GM18517 (cell line): ENCODE results near the gene IRF4.
"Not testable (repeated sequence)": the region's sequence is repeated elsewhere in the genome, so short reads cannot be mapped to it uniquely, and the experiment has no call there.

Experiments
- ATAC-seq: cut with Tn5 transposase; IDR thresholded peaks from one replicate; pipeline ENCODE4 v1.9.1; 2021; ENCODE audit warnings: mild to moderate bottlenecking, moderate library complexity; ENCODE audit not compliant: unreplicated experiment

Gene IRF4

DNA sequence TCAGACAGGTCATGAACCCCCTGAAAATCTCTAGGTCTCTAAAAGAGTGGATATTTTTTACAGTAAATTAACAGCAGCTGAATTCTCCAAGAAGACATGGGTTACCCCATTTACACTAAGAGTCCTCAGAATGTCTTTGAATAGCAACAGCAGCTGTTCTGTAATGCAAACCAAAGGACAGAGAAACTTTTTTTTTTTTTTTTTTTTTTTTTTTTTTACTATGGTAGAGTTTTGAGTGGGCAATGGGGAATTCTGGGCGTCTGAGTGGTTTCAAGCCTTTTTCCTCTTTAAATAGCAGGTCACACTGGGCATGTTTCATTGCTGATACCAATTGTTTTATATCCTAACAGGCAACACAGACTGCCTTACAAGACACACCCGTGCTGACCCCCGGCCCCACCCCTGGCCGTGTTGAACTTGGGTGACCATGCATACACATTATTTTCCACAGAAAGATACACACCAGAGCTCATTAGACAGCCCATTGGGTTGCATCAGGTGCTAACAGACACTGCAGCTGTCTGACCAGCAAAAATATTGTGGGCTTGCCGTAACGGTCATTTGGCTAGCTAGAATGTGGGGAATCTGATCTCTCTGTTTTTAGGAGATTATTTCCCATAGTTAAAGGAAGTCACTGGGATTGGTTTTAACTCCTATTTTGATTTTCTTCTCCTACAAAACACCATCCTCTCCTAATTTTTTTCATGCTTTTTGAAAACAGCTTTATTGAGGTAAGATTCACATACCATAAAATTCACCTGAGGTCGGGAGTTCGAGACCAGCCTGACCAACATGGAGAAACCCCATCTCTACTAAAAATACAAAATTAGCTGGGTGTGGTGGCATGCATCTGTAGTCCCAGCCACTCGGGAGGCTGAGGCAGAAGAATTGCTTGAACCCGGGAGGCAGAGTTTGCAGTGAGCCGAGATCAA lies 26.7 kb upstream of the IRF4 start:
- ATAC-seq = peak; percentile 52

DNA sequence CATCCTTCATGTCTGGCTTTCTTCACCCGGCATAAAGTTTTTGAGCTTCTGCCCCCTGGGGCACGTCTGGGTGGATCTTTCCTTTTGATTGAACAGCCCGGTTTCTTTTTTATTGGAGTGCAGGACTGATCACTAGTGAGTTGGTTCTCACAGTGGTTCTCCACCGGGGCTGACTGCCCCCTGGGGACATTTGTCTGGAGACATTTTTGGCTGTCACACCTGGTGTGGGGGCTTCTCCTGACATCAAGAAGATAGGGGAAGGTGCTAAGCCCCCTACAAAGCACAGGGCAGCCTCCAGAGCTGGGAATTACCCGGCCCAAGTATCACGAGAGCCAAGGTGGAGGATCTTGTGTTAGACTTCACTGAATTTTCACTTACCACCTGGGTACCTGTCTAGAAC lies 25.7 kb upstream of the IRF4 start:
- no peak for ATAC-seq

DNA sequence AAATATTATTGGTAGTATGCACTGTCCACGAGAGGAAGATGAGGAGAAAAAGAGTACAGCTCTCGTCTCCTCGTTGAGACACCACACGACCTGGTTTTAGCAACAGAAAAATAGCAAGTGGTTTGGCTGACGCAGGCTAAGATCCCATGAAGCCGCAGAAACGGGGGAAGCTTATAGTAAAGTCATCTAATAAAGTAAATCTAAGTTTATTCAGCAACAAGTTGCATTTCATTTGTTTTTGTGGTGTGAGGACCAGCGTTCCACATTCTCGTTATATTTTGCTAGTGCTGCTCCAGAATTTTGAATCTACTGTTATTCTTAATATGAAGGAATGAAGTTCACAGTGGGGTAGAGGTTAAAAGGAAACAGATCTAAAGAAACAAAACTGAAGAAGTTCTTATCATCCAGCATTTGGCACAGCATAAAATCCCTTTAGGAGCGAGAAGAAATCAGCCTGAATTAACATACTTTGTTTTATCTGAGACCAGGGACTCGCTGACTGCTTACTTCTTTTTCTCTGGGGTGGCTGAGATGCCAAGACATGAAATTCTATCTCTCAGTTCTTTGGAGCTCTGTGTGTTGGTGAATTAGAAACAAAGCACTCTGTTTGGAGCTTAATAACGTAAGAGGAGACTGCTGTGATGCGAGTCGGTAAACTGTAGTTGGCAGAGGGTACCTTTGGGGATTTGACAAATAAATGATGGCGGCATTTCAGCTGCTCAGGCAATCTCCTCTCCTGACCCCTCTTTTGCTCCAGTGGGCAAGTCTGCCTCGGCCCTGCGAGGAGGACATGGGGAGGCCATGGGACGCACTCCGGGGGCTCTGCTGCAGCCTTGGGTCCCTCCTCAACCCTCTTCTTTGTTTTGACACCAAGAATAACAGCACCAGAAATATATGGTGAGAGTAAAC lies 24.9 kb upstream of the IRF4 start:
- ATAC-seq = no peak

DNA sequence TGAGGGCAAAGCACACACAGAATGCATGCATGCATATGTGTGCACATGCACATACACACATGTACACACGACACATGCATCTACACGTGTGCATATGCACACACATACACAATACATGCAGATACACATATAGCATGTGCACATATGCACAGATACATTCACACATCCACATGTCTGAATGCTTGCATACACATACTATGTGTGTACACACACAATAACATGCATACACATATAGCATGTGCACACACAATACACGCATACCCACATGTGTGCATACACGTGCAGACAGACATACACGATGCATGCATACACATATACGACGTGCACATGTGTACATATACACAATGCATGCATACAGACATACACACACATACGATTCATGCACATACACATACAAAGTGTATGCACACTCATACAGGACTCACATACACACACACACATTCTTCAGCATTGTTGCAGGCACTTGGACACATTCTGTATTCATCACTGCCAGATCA lies 24.2 kb upstream of the IRF4 start:
- ATAC-seq = no peak

DNA sequence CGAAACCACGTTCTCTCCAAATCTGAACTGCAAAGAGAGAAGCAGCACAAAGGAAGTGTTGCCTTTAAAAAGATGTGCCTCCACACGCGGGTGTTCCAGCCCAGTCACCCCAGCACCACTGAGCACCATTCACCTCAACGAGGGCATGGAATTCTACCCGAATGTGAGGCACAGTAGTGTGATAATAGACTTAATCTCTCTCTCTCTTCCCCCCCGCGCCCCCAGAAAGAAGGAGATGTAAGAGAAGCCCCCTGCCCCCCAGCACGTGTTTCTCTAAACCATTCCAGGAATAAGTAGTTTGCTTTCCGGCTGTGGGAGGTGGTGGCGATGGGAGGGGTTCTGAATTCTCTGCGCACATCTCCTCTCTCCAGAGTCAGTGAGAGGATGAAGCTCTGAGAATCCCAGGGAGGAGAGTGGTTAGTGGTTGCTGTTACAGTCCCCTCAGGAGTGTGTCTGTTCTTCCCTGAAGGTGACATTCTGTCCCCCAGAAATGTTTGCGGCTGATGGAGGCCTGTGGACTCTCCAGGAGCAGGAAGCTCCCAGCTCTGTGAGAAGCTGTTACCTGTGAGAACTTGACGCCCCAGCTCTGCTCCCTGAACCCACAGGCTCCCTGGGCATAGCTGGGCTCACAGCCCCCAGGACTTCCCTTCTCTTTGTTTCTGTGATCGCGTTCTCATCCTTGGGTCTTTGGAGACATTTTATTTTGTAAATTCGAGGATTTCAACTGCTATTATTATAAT lies 23.5 kb upstream of the IRF4 start:
- ATAC-seq = no peak

DNA sequence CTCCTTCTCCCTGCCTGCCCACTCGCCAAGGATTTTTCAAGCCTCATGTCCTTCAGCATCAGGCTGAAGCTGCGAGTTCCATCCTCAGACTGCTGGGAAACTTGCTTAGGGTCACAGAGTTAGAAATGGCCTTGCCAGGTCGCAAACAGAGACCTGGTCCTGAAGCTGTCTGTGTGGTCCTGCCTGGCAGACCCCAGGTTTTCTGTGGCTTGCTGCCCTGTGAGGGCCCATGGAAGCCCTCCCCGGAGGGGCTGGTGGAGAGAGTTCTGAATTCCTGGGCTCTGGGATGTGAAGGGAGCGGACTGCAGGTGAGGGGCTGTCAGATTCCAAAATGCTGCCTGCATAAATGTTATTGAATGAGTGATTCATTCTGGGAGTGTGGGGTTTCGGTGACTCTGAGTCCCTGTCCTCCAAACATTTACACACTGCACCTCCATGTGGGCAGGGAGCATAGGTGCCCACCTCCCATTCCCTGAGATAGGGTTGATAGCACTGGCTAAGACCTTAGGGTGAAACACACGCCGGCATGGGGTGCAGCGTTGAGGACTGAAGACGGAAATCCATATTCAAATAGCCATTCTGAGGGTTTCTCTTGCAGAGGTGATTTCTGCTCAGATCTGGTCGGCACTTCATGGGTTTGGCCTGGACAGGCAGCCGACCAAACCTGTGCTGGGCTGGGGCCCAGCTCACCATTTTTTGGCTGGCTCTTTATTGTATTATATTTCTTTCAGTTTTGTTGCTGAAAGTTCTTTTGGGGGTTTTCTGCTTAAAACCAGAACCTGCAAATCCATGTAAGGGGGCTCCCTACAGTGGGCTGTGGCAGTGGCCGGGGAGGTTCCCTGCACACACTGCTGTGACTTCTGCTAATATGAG lies 21.8 kb upstream of the IRF4 start:
- ATAC-seq = no peak

DNA sequence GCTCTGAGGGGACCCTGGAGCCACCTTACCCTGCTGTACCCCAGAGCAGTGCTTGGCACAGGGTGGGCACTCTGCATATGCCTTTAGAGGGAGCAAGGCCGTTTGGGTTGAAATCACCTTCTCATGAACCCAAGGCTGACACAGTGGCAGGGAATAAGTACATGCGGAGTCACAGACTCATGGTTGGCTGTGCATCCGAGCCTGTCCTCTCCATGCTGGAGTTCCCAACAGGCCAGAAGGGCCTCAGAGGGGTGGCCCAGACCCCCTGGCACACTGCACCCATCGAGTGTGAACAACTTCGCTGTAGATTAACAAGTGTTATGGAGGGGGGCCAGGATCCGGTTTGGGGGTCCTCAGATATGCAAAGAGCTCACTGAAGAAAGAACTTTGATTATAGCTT lies 21.0 kb upstream of the IRF4 start:
- ATAC-seq = no peak

DNA sequence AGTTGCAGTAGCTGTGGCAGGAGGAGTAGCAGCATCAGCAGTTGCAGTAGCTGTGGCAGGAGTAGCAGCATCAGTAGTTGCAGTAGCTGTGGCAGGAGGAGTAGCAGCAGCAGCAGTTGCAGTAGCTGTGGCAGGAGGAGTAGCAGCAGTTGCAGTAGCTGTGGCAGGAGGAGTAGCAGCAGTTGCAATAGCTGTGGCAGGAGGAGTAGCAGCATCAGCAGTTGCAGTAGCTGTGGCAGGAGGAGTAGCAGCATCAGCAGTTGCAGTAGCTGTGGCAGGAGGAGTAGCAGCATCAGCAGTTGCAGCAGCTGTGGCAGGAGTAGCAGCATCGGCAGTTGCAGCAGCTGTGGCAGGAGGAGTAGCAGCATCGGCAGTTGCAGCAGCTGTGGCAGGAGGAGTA lies 19.7 kb upstream of the IRF4 start:
- not testable (repeated sequence) for ATAC-seq

DNA sequence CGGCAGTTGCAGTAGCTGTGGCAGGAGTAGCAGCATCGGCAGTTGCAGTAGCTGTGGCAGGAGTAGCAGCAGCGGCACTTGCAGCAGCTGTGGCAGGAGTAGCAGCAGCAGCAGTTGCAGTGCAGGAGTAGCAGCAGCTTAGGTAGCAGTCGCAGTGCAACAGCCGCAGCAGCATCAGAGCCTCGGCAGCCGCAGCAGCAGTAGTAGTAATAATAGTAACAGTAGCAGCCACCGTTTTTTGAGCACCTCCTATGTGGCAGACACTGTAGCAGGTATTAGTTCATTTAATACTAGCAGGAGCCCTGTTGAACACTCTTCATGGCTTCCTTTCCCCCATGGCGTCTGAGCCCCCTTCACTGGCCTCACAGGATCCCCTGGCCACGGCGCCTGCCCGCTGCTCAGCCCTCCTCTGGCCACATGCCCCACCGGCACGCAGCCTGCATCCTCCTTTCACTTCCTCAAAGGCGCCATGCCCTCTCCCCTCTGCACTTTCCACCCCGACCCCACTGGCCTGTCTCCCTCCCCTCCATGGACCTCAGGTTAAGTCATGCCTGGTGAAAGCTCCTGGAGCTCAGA lies 19.1 kb upstream of the IRF4 start:
- no peak for ATAC-seq

DNA sequence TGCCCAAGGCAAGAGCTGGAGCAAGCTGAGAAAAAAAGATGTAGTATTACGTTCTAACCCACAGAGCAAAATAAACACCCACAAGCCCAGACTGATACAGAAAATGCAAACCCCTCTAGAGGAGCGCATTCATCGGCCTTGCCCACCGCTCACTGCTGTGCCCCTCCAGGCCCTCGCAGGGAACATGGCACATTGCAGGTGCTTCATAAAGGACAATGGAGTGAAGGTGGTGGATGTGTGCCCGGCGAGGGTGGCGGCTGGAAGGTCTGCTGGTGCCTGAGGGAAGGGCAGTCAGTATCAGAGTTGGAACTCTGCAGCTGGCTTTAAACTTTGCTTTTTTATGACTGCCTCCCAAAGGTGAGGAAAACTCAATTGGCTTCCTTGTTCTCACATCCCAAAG lies 18.5 kb upstream of the IRF4 start:
- ATAC-seq = no peak

DNA sequence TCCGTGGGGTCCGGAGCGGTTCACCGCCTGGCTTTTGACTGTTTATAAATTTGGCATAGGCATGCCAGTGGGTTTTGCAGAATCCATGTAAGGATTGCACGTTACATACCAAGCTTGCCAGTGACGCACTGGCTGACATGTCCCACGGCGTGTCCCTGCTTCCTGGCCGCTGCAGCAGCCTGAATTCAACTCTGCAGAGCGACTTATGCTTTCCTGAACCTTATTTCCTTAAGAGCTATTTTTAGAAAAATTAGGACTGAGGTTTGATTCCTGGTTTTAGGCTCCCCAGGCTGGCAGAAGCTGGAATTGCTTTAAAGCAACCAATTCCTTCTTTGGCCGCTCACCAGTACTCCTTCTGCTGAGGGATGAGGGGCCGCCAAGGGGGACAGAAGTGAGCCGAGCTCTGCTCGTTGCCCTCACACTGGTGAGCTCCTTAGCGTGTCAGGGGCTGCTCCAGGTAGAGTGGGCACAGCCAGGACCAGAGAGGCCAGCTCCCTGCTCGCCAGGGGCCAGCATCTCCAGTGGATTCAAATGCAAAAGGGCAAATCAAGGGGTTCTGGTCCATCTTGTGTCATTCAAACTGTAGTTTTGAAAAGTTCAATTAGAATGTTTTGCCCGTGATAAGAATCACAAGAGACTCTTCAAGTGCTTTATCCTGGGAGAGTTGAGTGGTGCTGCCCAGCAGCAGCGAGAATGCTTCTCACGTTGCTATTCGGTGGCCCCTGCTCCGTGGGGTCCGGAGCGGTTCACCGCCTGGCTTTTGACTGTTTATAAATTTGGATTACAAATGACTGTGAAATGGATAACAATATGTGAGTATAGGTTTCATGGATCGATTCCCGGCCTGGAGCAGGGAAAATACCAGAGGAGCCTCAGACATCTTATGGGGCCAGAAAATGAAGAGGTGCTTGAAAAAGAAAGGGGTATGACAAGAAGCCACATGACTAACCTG lies 17.5 kb upstream of the IRF4 start:
- ATAC-seq = no peak

DNA sequence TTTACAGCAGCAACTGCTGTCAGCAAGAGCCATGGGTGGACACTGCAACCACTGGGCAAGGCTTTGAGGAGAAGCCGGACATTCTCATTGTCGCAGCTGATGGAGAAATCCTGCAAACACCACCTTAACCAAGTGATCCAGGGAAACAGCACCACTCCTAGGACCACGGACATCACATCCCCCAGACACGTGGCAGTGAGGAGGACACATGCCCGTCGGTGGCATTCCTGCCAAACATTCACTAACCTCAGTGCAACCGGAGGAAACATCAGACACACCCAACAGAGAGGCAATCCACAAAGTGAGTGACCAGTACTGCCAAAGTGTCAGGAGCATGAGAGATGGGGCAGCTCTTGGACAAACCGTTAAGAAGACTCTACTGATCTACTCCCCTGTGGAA lies 16.6 kb upstream of the IRF4 start:
- no peak for ATAC-seq

DNA sequence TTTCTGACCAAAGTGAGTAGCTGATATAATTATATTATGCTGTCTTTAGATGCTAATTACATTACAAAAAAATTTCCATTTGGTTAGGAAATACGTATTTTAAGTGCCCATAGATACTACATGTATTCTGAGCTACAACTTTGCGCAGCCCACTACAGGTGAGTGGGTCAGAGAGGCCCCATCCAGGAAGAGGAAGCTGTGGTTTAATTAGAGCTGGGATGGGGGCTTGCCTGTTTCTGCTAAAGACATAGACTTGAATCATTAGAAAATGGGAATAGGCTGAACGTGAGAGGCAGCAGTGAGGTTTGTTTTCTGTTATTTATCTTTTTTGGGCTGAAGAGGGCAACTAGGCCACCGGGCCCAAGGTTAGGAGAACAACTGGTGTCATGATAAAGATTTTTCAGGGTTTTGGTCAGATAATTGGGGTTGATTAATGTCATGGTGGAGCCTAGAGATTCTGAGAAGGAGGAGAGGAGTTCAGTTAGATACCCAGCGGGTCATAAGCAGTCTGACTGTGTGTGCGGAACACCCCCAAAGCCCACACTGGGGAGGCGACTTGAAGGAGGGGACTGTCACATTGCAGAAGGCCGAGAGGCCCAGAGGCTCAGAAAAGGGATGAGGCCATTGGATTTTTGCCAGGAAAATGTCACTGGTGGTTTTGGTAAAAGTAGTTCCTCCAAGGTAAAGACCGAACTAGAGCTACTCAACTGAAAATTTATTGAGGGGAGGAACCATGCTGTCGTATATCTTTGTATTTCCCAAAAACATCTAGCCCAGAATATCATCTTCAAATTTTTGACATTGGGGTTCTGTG lies 14.5 kb upstream of the IRF4 start:
- ATAC-seq = no peak

DNA sequence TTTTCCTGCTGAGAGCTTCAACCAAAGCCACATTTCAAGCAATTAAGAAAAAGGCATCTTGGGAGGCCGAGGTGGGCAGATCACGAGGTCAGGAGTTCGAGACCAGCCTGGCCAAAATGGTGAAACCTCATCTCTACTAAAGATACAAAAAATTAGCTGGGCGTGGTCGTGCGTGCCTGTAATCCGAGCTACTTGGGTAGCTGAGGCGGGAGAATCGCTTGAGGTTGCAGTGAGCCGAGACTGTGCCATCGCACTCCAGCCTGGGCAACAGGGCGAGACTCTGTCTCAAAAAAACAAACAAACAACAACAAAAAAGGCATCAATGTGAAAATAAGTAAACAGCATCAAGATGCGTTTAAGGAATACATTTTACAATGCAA lies 13.9 kb upstream of the IRF4 start:
- ATAC-seq = not testable (repeated sequence)

DNA sequence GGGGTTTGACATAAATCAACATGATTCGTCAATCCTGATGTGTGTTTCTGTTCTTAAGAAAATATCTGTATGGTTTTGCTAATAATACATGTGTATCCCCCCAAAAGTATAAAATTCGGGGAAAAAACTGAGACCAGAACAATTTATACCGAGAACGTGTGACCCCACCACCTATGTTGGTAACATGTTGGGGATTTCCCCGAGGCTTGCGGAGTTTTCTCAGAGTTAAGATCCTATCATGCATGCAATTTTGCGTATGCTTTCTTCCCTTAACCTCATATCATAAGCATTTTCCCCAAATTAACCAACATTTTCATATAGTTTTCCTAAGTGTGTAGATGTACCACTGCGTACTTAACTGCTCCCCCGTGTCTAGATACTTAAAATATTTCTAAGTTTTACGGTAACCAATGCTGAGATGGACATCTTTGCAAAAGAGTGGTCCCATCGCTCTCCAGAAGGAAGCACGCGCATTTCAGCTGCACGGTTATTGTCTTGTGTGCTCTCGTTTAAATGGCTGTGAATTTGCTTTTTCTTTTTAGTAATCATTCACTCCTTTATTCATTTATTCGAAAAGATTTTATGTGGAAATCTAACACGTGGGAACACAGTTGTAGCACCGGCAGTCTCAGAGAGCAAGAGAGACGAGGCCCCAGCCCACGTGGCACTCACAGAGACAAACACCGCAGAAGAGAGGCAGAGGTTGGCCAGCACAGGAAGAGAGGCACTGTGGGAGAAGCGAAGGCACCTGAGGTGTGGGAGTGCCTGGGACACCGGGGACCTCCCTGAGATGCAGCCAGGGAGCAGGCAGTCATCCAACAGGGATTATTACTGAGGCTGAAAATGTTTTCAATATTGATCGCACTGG lies 13.2 kb upstream of the IRF4 start:
- ATAC-seq = no peak

DNA sequence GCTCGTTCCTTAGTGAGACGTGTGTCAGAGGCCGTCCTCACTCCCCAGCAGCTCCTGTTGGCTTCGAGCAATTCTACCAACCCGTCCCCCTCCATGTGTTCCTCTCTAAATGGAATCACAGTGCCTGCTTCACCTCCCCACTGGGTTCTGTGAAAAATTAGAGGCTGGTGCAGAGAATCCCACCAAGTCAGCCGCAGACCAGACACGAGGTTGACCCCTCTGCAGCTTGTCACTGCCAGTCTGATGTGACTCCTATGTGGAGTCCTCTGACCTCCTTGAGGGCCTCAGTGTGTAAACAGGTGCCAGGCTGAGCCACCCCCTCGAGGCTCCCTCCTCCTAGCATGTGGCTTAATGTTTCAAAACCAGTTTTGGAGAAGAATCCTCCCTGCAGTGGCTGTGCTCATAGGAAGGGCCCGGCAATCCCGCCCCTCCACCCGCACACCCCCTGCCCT lies 12.6 kb upstream of the IRF4 start:
- ATAC-seq = no peak
